HCT116 (cell line): ENCODE data around the gene ALKBH2. TPM values are rescaled to one million over a fixed set of nuclear protein-coding genes. Genes with fewer than 3 reads are reported as not detected.

Source experiments
- ATAC-seq: fragments of 200-7000 bp; cut with Tn5 transposase; 2 replicates; pipeline ENCODE4 v1.9.1; 2020; ENCODE audit warnings: mild to moderate bottlenecking, moderate library complexity
- BruUV-seq: library from RNA; stranded (reverse); fragments of 400-500 nt; replicated peaks from 2 replicates; lab custom pipeline; 2021; lab: Mats Ljungman, UMichigan
- CTCF ChIA-PET: fragments of 300-600 bp; sonication (Branson Sonifier 250); formaldehyde crosslinking; loops from one replicate; lab custom pipeline; 2021; ENCODE audit warnings: antibody characterized with exemption; lab: Charles Lee
- POLR2A ChIA-PET: fragments of 300-600, 350-600 bp; sonication (Branson Sonifier 250); formaldehyde crosslinking; loops from one replicate; lab custom pipeline; 2021; ENCODE audit warnings: antibody characterized with exemption; lab: Charles Lee
- RAD21 ChIA-PET, 2 experiments: fragments of 300-600 bp; sonication (Branson Sonifier 250); formaldehyde crosslinking; loops; one replicate each; lab custom pipeline; 2023; ENCODE audit warnings: low total read pairs in 2 of 2; ENCODE audit not compliant: uncharacterized antibody in 2 of 2, unreplicated experiment in 2 of 2, low non-redundant PET in 1 of 2; lab: Charles Lee
- DNase-seq: peaks from one replicate; pipeline ENCODE4 v3.0.0-alpha.2; 2010; ENCODE audit warnings: low read depth, low spot score
- H2AFZ ChIP-seq: fragments of 200-600 bp; shearing (Covaris generic), sonication (generic); 2 replicates; pipeline ENCODE4 v1.6.1; 2017; ENCODE audit warnings: low read depth, mixed run types, mixed read lengths, antibody characterized with exemption, low read length; ENCODE audit not compliant: poor library complexity, severe bottlenecking
- H3K27ac ChIP-seq: 2 replicates; pipeline ENCODE4 v1.5.1; 2012; ENCODE audit warnings: low read depth, low read length
- H3K27me3 ChIP-seq: fragments of 200-600 bp; sonication (generic); 2 replicates; pipeline ENCODE4 v1.6.1; 2016; ENCODE audit warnings: mixed run types, low read length, mixed read lengths; ENCODE audit not compliant: insufficient read depth
- H3K36me3 ChIP-seq, 2 experiments: fragments of 200-500 bp in 1 of 2; fragments of 200-600 bp in 1 of 2; sonication (Bioruptor generic) in 1 of 2; sonication (generic) in 1 of 2; 2 replicates each; pipeline versions ENCODE4 v1.5.1 to v1.6.1; 2014 to 2016; ENCODE audit warnings: low read length in 2 of 2, inconsistent platforms in 1 of 2, mixed read lengths in 1 of 2, mixed run types in 1 of 2; ENCODE audit not compliant: insufficient read depth in 2 of 2, control insufficient read depth in 1 of 2
- H3K4me1 ChIP-seq, 2 experiments: fragments of 200-600 bp in 1 of 2; sonication (generic) in 1 of 2; 2 replicates each; pipeline versions ENCODE4 v1.5.1 to v1.6.1; 2012 to 2017; ENCODE audit warnings: low read length in 2 of 2, inconsistent platforms in 1 of 2, mild to moderate bottlenecking in 1 of 2, mixed read lengths in 1 of 2, mixed run types in 1 of 2, moderate library complexity in 1 of 2; ENCODE audit not compliant: insufficient read depth in 2 of 2, control insufficient read depth in 1 of 2
- H3K4me2 ChIP-seq: fragments of 200-600 bp; sonication (generic); 2 replicates; pipeline ENCODE4 v1.6.1; 2017; ENCODE audit warnings: mixed run types, low read length, mixed read lengths
- H3K4me3 ChIP-seq, 2 experiments: fragments of 200-600 bp in 1 of 2; sonication (generic) in 1 of 2; replicated peaks in 1 of 2; 2 replicates each; pipeline ENCODE4 v1.5.1; 2011 to 2016; ENCODE audit warnings: low read length in 2 of 2, control low read depth in 1 of 2, low read depth in 1 of 2, mild to moderate bottlenecking in 1 of 2, mixed read lengths in 1 of 2, mixed run types in 1 of 2
- H3K79me2 ChIP-seq: fragments of 200-600 bp; sonication (generic); 2 replicates; pipeline ENCODE4 v1.6.1; 2017; ENCODE audit warnings: mild to moderate bottlenecking, mixed run types, low read length, moderate library complexity, mixed read lengths; ENCODE audit not compliant: insufficient read depth
- H3K9ac ChIP-seq: fragments of 200-600 bp; sonication (generic); 2 replicates; pipeline ENCODE4 v1.6.1; 2016; ENCODE audit warnings: low read length, mixed read lengths
- H3K9me2 ChIP-seq: fragments of 200-600 bp; sonication (generic), shearing (Covaris generic); 2 replicates; pipeline ENCODE4 v1.6.1; 2017; ENCODE audit warnings: mixed run types, mild to moderate bottlenecking, moderate library complexity; ENCODE audit not compliant: insufficient read depth
- H3K9me3 ChIP-seq, 2 experiments: fragments of 200-500 bp in 1 of 2; fragments of 200-600 bp in 1 of 2; sonication (Bioruptor generic) in 1 of 2; sonication (generic) in 1 of 2; 2 replicates each; pipeline ENCODE4 v1.6.1; 2014 to 2017; ENCODE audit warnings: low read length in 2 of 2, mixed read lengths in 2 of 2, inconsistent platforms in 1 of 2, low read depth in 1 of 2, mild to moderate bottlenecking in 1 of 2, mixed run types in 1 of 2, moderate library complexity in 1 of 2; ENCODE audit not compliant: control insufficient read depth in 1 of 2, insufficient read depth in 1 of 2
- H4K20me1 ChIP-seq: fragments of 200-600 bp; sonication (generic), shearing (Covaris generic); 2 replicates; pipeline ENCODE4 v1.6.1; 2017; ENCODE audit warnings: mixed run types, mild to moderate bottlenecking, moderate library complexity; ENCODE audit not compliant: insufficient read depth
- ATF3 ChIP-seq: IDR thresholded peaks from 2 replicates; pipeline ENCODE4 v1.6.1; 2012
- CBX3 ChIP-seq: IDR thresholded peaks from 2 replicates; pipeline ENCODE4 v1.6.1; 2012; ENCODE audit warnings: low read depth
- CTCF ChIP-seq, 3 experiments: fragments of 200-600 bp in 1 of 3; sonication (generic) in 1 of 3; IDR thresholded peaks in 2 of 3; conservative IDR thresholded peaks in 1 of 3; 2 replicates each; pipeline ENCODE4 v1.5.1; 2012 to 2017; ENCODE audit warnings: low read depth in 2 of 3, low read length in 2 of 3, antibody characterized with exemption in 1 of 3, borderline replicate concordance in 1 of 3, control low read depth in 1 of 3, mild to moderate bottlenecking in 1 of 3, mixed read lengths in 1 of 3, mixed run types in 1 of 3, moderate library complexity in 1 of 3; ENCODE audit not compliant: insufficient read depth in 1 of 3
- EGR1 ChIP-seq: IDR thresholded peaks from 2 replicates; pipeline ENCODE4 v1.6.1; 2012; ENCODE audit warnings: low read depth
- ELF1 ChIP-seq: IDR thresholded peaks from 2 replicates; pipeline ENCODE4 v1.6.1; 2012; ENCODE audit warnings: low read depth, borderline replicate concordance
- EZH2phosphoT487 ChIP-seq: fragments of 200-600 bp; IDR thresholded peaks from 2 replicates; pipeline ENCODE4 v1.6.1; 2018; ENCODE audit warnings: antibody characterized with exemption, borderline replicate concordance
- FOSL1 ChIP-seq: IDR thresholded peaks from 2 replicates; pipeline ENCODE4 v1.6.1; 2012; ENCODE audit warnings: low read depth
- POLR2A ChIP-seq: IDR thresholded peaks from 2 replicates; pipeline ENCODE4 v1.7.0; 2011; ENCODE audit warnings: borderline replicate concordance; ENCODE audit not compliant: insufficient read depth, insufficient read length; ENCODE audit errors: extremely low read depth
- POLR2AphosphoS5 ChIP-seq: IDR thresholded peaks from 2 replicates; pipeline ENCODE4 v1.6.1; 2011; ENCODE audit warnings: mild to moderate bottlenecking, low read depth, low read length, moderate library complexity
- REST ChIP-seq: IDR thresholded peaks from 2 replicates; pipeline ENCODE4 v1.6.1; 2012; ENCODE audit warnings: low read depth
- SIN3A ChIP-seq: IDR thresholded peaks from 2 replicates; pipeline ENCODE4 v1.6.1; 2012; ENCODE audit warnings: low read depth
- SP1 ChIP-seq: IDR thresholded peaks from 2 replicates; pipeline ENCODE4 v1.6.1; 2012; ENCODE audit warnings: low read depth
- TCF7L2 ChIP-seq: IDR thresholded peaks from 2 replicates; pipeline ENCODE4 v1.7.0; 2011; ENCODE audit warnings: borderline replicate concordance, inconsistent platforms; ENCODE audit not compliant: insufficient read depth, insufficient read length; ENCODE audit errors: extremely low read depth
- ZBTB33 ChIP-seq: IDR thresholded peaks from 2 replicates; pipeline ENCODE4 v1.6.1; 2011; ENCODE audit warnings: mild to moderate bottlenecking, low read length, moderate library complexity; ENCODE audit not compliant: insufficient replicate concordance; ENCODE audit errors: extremely low read depth
- ZFX ChIP-seq: fragments of 450-650 bp; IDR thresholded peaks from 2 replicates; pipeline ENCODE4 v1.6.1; 2017
- ZNF274 ChIP-seq: fragments of 200-500 bp; sonication (Bioruptor generic); IDR thresholded peaks from 2 replicates; pipeline ENCODE4 v1.6.1; 2014; ENCODE audit warnings: mild to moderate bottlenecking, low read depth, low read length, inconsistent platforms
- intact Hi-C: fragments of 100-400 bp; cut with micrococcal nuclease; formaldehyde crosslinking; loops from 2 replicates; pipeline ENCODE4 v1.10.0; 2022
- total RNA-seq: library from RNA; stranded (reverse); gene quantifications from one replicate; pipeline ENCODE4 v1.2.1, GENCODE V29; 2021; ENCODE audit not compliant: unreplicated experiment

The ALKBH2 gene
- total RNA-seq, 1 experiment from 2014 or later = 35.8 TPM

- H3K79me2 ChIP-seq = no peaks in the 10 kb centered on the region
- H3K9ac ChIP-seq = peak overlapping the region; percentile 63
- H3K27ac ChIP-seq = no peak overlapping the region
- ChIA-PET POLR2A (no interaction called here), RAD21 (no interaction called here), CTCF (no interaction called here)
- H3K9me3 ChIP-seq = no peaks in the 10 kb centered on the region
- peaks cover 6 to 13% of the 10 kb centered on the region in 2 experiments; a peak in 2 of 4 replicates for H3K4me1 ChIP-seq
- intact Hi-C loops = no loop called here
- TF ChIP-seq ZNF274 = no peak
- no peak for TF ChIP-seq ELF1
- TF ChIP-seq CTCF (IDR thresholded peaks at IDR 0.05 in 2 of 3, conservative IDR thresholded peaks at IDR 0.05 in 1 of 3; ENCODE audit: borderline replicate concordance in 1 of 3, insufficient read depth in 1 of 3, low read depth in 2 of 3, low read length in 2 of 3) = no peak
- TF ChIP-seq SP1 = no peak
- no peak for TF ChIP-seq ZFX
- TF ChIP-seq POLR2A = no peak
- TF ChIP-seq EGR1 = no peak
- TF ChIP-seq SIN3A = no peak
- no peak for TF ChIP-seq ATF3
- no peak for TF ChIP-seq ZBTB33
- TF ChIP-seq FOSL1 = no peak
- no peak for TF ChIP-seq POLR2AphosphoS5
- no peak for TF ChIP-seq REST
- no peak for TF ChIP-seq EZH2phosphoT487
- TF ChIP-seq TCF7L2 = no peak
- no peak for TF ChIP-seq CBX3
- H3K4me3 ChIP-seq = peak overlapping the region; percentile 79 to 91
- peak overlapping the region; percentile 67 for H2AFZ ChIP-seq
- no TSS peak for BruUV-seq
- H3K27me3 ChIP-seq = no peaks in the 10 kb centered on the region
- no peaks in the 10 kb centered on the region for H3K9me2 ChIP-seq
- H3K36me3 ChIP-seq = no peaks in the 10 kb centered on the region
- ATAC-seq (no peak), DNase-seq (no peak)
- H3K4me2 ChIP-seq = peak overlapping the region; percentile 98
- H4K20me1 ChIP-seq = no peaks in the 10 kb centered on the region
Measured at GRCh38 chr12:109052097-109052413, 41.2 kb downstream of the ALKBH2 start.
